OCI-LY7 (cell line): ENCODE data around the gene ACTL9. TPM values are rescaled to one million over a fixed set of nuclear protein-coding genes. Genes with fewer than 3 reads are reported as not detected.
A peak's percentile ranks its signal among the peaks of the same experiment; 100 is the strongest.

ENCODE experiments used
- BruUV-seq: library from RNA; stranded (reverse); fragments of 400-500 nt; replicated peaks from 2 replicates; lab custom pipeline; 2021; lab: Mats Ljungman, UMichigan
- CTCF ChIA-PET: fragments of 300-600 bp; sonication (Branson Sonifier 250); formaldehyde crosslinking; loops from one replicate; lab custom pipeline; 2022; ENCODE audit warnings: antibody characterized with exemption; ENCODE audit not compliant: unreplicated experiment; lab: Charles Lee
- POLR2A ChIA-PET: fragments of 300-600 bp; sonication (Branson Sonifier 250); formaldehyde crosslinking; loops from one replicate; lab custom pipeline; 2022; ENCODE audit warnings: antibody characterized with exemption; lab: Charles Lee
- DNase-seq: peaks from one replicate; pipeline ENCODE4 v3.0.0-alpha.2; 2015; ENCODE audit warnings: low spot score
- H2AFZ ChIP-seq: fragments of 200-600 bp; sonication (generic), shearing (Covaris generic); 2 replicates; pipeline ENCODE4 v1.6.1; 2014; ENCODE audit warnings: mild to moderate bottlenecking, antibody characterized with exemption, low read length, moderate library complexity
- H3K27ac ChIP-seq: fragments of 200-600 bp; sonication (generic); 2 replicates; pipeline ENCODE4 v1.5.1; 2014; ENCODE audit warnings: mixed run types, low read depth, mild to moderate bottlenecking, moderate library complexity, low read length, inconsistent platforms; ENCODE audit not compliant: poor library complexity, severe bottlenecking
- H3K36me3 ChIP-seq: fragments of 200-600 bp; sonication (generic); 2 replicates; pipeline ENCODE4 v1.6.1; 2014; ENCODE audit warnings: mild to moderate bottlenecking, antibody characterized with exemption, low read length, moderate library complexity, mixed read lengths; ENCODE audit not compliant: insufficient read depth
- H3K4me1 ChIP-seq: fragments of 200-600 bp; sonication (generic); 2 replicates; pipeline ENCODE4 v1.5.1; 2014; ENCODE audit warnings: mild to moderate bottlenecking, low read length; ENCODE audit not compliant: insufficient read depth, poor library complexity, severe bottlenecking
- H3K4me2 ChIP-seq: fragments of 200-600 bp; sonication (generic); 2 replicates; pipeline ENCODE4 v1.6.1; 2014; ENCODE audit warnings: mild to moderate bottlenecking, low read length
- H3K4me3 ChIP-seq: fragments of 200-600 bp; sonication (generic); 2 replicates; pipeline ENCODE4 v1.5.1; 2014; ENCODE audit warnings: mild to moderate bottlenecking, low read depth, low read length; ENCODE audit not compliant: poor library complexity, severe bottlenecking
- H3K79me2 ChIP-seq: fragments of 200-600 bp; sonication (generic); 2 replicates; pipeline ENCODE4 v1.6.1; 2016; ENCODE audit warnings: low read depth, mild to moderate bottlenecking, low read length, moderate library complexity, mixed read lengths; ENCODE audit not compliant: insufficient read depth
- H3K9me2 ChIP-seq: fragments of 200-600 bp; sonication (generic); 2 replicates; pipeline ENCODE4 v1.6.1; 2016; ENCODE audit warnings: mild to moderate bottlenecking, low read length, mixed read lengths; ENCODE audit not compliant: insufficient read depth
- H3K9me3 ChIP-seq: fragments of 200-600 bp; sonication (generic); 2 replicates; pipeline ENCODE4 v1.6.1; 2014; ENCODE audit warnings: mild to moderate bottlenecking, mixed run types, low read length, mixed read lengths
- H4K20me1 ChIP-seq: fragments of 200-600 bp; sonication (generic); 2 replicates; pipeline ENCODE4 v1.6.1; 2014; ENCODE audit warnings: mild to moderate bottlenecking, antibody characterized with exemption, low read length, moderate library complexity, mixed read lengths; ENCODE audit not compliant: insufficient read depth
- CTCF ChIP-seq: fragments of 200-600 bp; sonication (generic); conservative IDR thresholded peaks from 2 replicates; pipeline ENCODE4 v1.5.1; 2014; ENCODE audit warnings: mild to moderate bottlenecking, antibody characterized with exemption, low read length, moderate library complexity, mixed read lengths
- EZH2phosphoT487 ChIP-seq: fragments of 200-600 bp; sonication (generic); IDR thresholded peaks from 2 replicates; pipeline ENCODE4 v1.6.1; 2018; ENCODE audit warnings: low read depth, borderline replicate concordance, mild to moderate bottlenecking, mixed run types, antibody characterized with exemption, low read length, moderate library complexity, mixed read lengths
- intact Hi-C: fragments of 100-400 bp; cut with micrococcal nuclease; formaldehyde crosslinking; loops from one replicate; pipeline ENCODE4 v1.10.0; 2022; ENCODE audit not compliant: unreplicated experiment
- total RNA-seq, 2 experiments: library from RNA; depleted of rRNA in 1 of 2; stranded (reverse); fragments of >200 nt in 1 of 2; shearing (Covaris generic) in 1 of 2; gene quantifications; 2 replicates each; pipeline ENCODE4 v1.2.3, GENCODE V29; 2014 to 2022

The ACTL9 gene
- total RNA-seq, 2 experiments from 2014 or later, result not detected

GRCh38 chr19:8664671-8665057 lies 33.9 kb downstream of the ACTL9 start:
- intact Hi-C loops, result no loop called here
- no peak for TF ChIP-seq CTCF
- Histone ChIP-seq H3K4me2 (peak overlapping the region; percentile 37), H3K36me3 (no peaks in the 10 kb centered on the region), H3K27ac (no peak overlapping the region), H3K9me2 (no peaks in the 10 kb centered on the region), H3K4me1 (peaks cover 12% of the 10 kb centered on the region), H3K4me3 (peak overlapping the region; percentile 9), H3K79me2 (no peaks in the 10 kb centered on the region), H4K20me1 (no peaks in the 10 kb centered on the region), H2AFZ (peak overlapping the region; percentile 31), H3K9me3 (no peaks in the 10 kb centered on the region)
- ChIA-PET POLR2A (interaction anchor here (0.5 kb wide), 1 partner anchor 193 kb away, joined by 4 read pairs; no protein-coding TSS in a partner anchor), CTCF (no interaction called here)
- no peak for DNase-seq
- BruUV-seq, result no TSS peak

GRCh38 chr19:8663920-8664670 lies 34.5 kb downstream of the ACTL9 start:
- POLR2A ChIA-PET, result no interaction called here
- Histone ChIP-seq H3K36me3 (no peaks in the 10 kb centered on the region), H3K27ac (no peak overlapping the region), H3K4me2 (peak overlapping the region; percentile 37), H3K9me3 (no peaks in the 10 kb centered on the region), H3K4me1 (peaks cover 12% of the 10 kb centered on the region), H3K9me2 (no peaks in the 10 kb centered on the region), H4K20me1 (no peaks in the 10 kb centered on the region), H2AFZ (peak overlapping the region; percentile 31), H3K4me3 (peak overlapping the region; percentile 9), H3K79me2 (no peaks in the 10 kb centered on the region)
- TF ChIP-seq EZH2phosphoT487 (no peak), CTCF (no peak)
- CTCF ChIA-PET, result no interaction called here
- DNase-seq, result peak; percentile 51
- intact Hi-C loops, result no loop called here
- no TSS peak for BruUV-seq

GRCh38 chr19:8662263-8662662 lies 36.3 kb downstream of the ACTL9 start:
- H3K9me3 ChIP-seq, result no peaks in the 10 kb centered on the region
- no peaks in the 10 kb centered on the region for H3K79me2 ChIP-seq
- ChIA-PET POLR2A (no interaction called here), CTCF (no interaction called here)
- no peak overlapping the region for H3K4me3 ChIP-seq
- H4K20me1 ChIP-seq, result no peaks in the 10 kb centered on the region
- no peak overlapping the region for H3K27ac ChIP-seq
- no peak overlapping the region for H3K4me2 ChIP-seq
- no peaks in the 10 kb centered on the region for H3K36me3 ChIP-seq
- H3K9me2 ChIP-seq, result no peaks in the 10 kb centered on the region
- BruUV-seq, result no TSS peak
- intact Hi-C loops, result no loop called here
- no peak for TF ChIP-seq CTCF
- no peak for TF ChIP-seq EZH2phosphoT487
- H2AFZ ChIP-seq, result no peak overlapping the region
- H3K4me1 ChIP-seq, result peaks cover 12% of the 10 kb centered on the region
- no peak for DNase-seq
